IMR-90 (cell line): Measurements from ENCODE around the gene TMEM81. TPM values are rescaled to one million over a fixed set of nuclear protein-coding genes. Genes with fewer than 3 reads are reported as not detected.

Source experiments
- ATAC-seq: fragments of 200-7000 bp; cut with Tn5 transposase; 2 replicates; pipeline ENCODE4 v1.9.1; 2020; ENCODE audit warnings: low read depth, mild to moderate bottlenecking, moderate library complexity
- BruUV-seq: library from RNA; stranded (reverse); fragments of 400-500 nt; replicated peaks from 2 replicates; lab custom pipeline; 2021; lab: Mats Ljungman, UMichigan
- CTCF ChIA-PET: fragments of 300-600 bp; formaldehyde crosslinking; extraction: SDS; loops from one replicate; lab custom pipeline; 2021; ENCODE audit warnings: antibody characterized with exemption; lab: Yijun Ruan, JAX
- POLR2A ChIA-PET: fragments of 300-600 bp; sonication (Branson Sonifier 250); formaldehyde crosslinking; loops from one replicate; lab custom pipeline; 2022; ENCODE audit warnings: antibody characterized with exemption; ENCODE audit not compliant: unreplicated experiment; lab: Charles Lee
- DNase-seq: peaks from one replicate; pipeline ENCODE4 v3.0.0; 2013
- H2AFZ ChIP-seq: replicated peaks from 2 replicates; pipeline ENCODE3; 2013; ENCODE audit warnings: low read length, mild to moderate bottlenecking; ENCODE audit not compliant: poor library complexity
- H2AK5ac ChIP-seq: 2 replicates; pipeline ENCODE4 v1.6.1; 2013; ENCODE audit warnings: low read depth, low read length, inconsistent platforms
- H2AK9ac ChIP-seq: replicated peaks from 2 replicates; pipeline ENCODE3; 2013; ENCODE audit warnings: mild to moderate bottlenecking, low read depth, low read length, moderate library complexity; ENCODE audit not compliant: poor library complexity
- H2BK120ac ChIP-seq: 2 replicates; pipeline ENCODE4 v1.6.1; 2013; ENCODE audit warnings: low read depth, low read length, inconsistent platforms
- H2BK15ac ChIP-seq: 3 replicates; pipeline ENCODE4 v1.6.1; 2013; ENCODE audit warnings: low read depth, low read length, inconsistent platforms
- H2BK20ac ChIP-seq: 2 replicates; pipeline ENCODE4 v1.6.1; 2013; ENCODE audit warnings: low read depth, mild to moderate bottlenecking, inconsistent platforms, low read length, moderate library complexity
- H2BK5ac ChIP-seq: 2 replicates; pipeline ENCODE4 v1.6.1; 2013; ENCODE audit warnings: mild to moderate bottlenecking, low read depth, low read length, inconsistent platforms; ENCODE audit not compliant: poor library complexity, severe bottlenecking
- H3K14ac ChIP-seq: replicated peaks from 2 replicates; pipeline ENCODE4 v1.6.1; 2013; ENCODE audit warnings: low read depth, low read length, inconsistent platforms
- H3K18ac ChIP-seq: 2 replicates; pipeline ENCODE4 v1.6.1; 2013; ENCODE audit warnings: low read depth, low read length, control low read depth
- H3K23ac ChIP-seq: 2 replicates; pipeline ENCODE4 v1.6.1; 2013; ENCODE audit warnings: low read depth, low read length, inconsistent platforms
- H3K27ac ChIP-seq: 2 replicates; pipeline ENCODE4 v1.5.1; 2013; ENCODE audit warnings: mild to moderate bottlenecking, control low read depth, low read length; ENCODE audit not compliant: insufficient read depth
- H3K27me3 ChIP-seq: 2 replicates; pipeline ENCODE4 v1.6.1; 2013; ENCODE audit warnings: low read length; ENCODE audit not compliant: control insufficient read depth, insufficient read depth
- H3K36me3 ChIP-seq: 2 replicates; pipeline ENCODE4 v1.6.1; 2013; ENCODE audit warnings: low read length, mixed read lengths; ENCODE audit not compliant: control insufficient read depth, insufficient read depth
- H3K4ac ChIP-seq: 2 replicates; pipeline ENCODE4 v1.6.1; 2013; ENCODE audit warnings: low read depth, low read length, inconsistent platforms
- H3K4me1 ChIP-seq: 2 replicates; pipeline ENCODE4 v1.6.1; 2013; ENCODE audit warnings: low read length, mixed read lengths; ENCODE audit not compliant: control insufficient read depth, insufficient read depth
- H3K4me2 ChIP-seq: 2 replicates; pipeline ENCODE4 v1.6.1; 2013; ENCODE audit warnings: low read depth, mild to moderate bottlenecking, control low read depth, low read length, moderate library complexity
- H3K4me3 ChIP-seq: 2 replicates; pipeline ENCODE4 v1.5.1; 2013; ENCODE audit warnings: low read depth, mild to moderate bottlenecking, control low read depth, low read length, moderate library complexity; ENCODE audit not compliant: insufficient read depth
- H3K56ac ChIP-seq: 2 replicates; pipeline ENCODE4 v1.6.1; 2013; ENCODE audit warnings: low read length, inconsistent platforms; ENCODE audit not compliant: insufficient read depth; ENCODE audit errors: extremely low read depth
- H3K79me1 ChIP-seq, 2 experiments: 2 replicates each; pipeline ENCODE4 v1.6.1; 2013; ENCODE audit warnings: low read length in 2 of 2, inconsistent platforms in 1 of 2, low read depth in 1 of 2
- H3K9ac ChIP-seq: 2 replicates; pipeline ENCODE4 v1.6.1; 2013; ENCODE audit warnings: low read depth, low read length, control low read depth
- H3K9me1 ChIP-seq: 2 replicates; pipeline ENCODE4 v1.6.1; 2013; ENCODE audit warnings: low read length, inconsistent platforms; ENCODE audit not compliant: insufficient read depth
- H3K9me3 ChIP-seq: 2 replicates; pipeline ENCODE4 v1.6.1; 2013; ENCODE audit warnings: low read length; ENCODE audit not compliant: control insufficient read depth, insufficient read depth
- H4K20me1 ChIP-seq: 2 replicates; pipeline ENCODE4 v1.6.1; 2013; ENCODE audit warnings: low read length, inconsistent platforms; ENCODE audit not compliant: insufficient read depth
- H4K5ac ChIP-seq: 2 replicates; pipeline ENCODE4 v1.6.1; 2013; ENCODE audit warnings: mild to moderate bottlenecking, low read depth, low read length, control low read depth
- H4K8ac ChIP-seq, 2 experiments: 2 replicates each; pipeline ENCODE4 v1.6.1; 2013; ENCODE audit warnings: low read depth in 2 of 2, low read length in 2 of 2, control low read depth in 1 of 2, inconsistent platforms in 1 of 2
- H4K91ac ChIP-seq: 2 replicates; pipeline ENCODE4 v1.6.1; 2013; ENCODE audit warnings: low read depth, low read length, inconsistent platforms; ENCODE audit not compliant: insufficient read depth
- BHLHE40 ChIP-seq: fragments of 150-350 bp; IDR thresholded peaks from 2 replicates; pipeline ENCODE4 v1.6.1; 2016; ENCODE audit warnings: mild to moderate bottlenecking, low read depth, low read length
- CEBPB ChIP-seq: IDR thresholded peaks from 2 replicates; pipeline ENCODE4 v1.6.1; 2012; ENCODE audit warnings: low read depth, low read length, improper control_type of control experiment
- CHD1 ChIP-seq: IDR thresholded peaks from 2 replicates; pipeline ENCODE4 v1.6.1; 2012; ENCODE audit warnings: low read depth, low read length, improper control_type of control experiment
- CTCF ChIP-seq: conservative IDR thresholded peaks from 2 replicates; pipeline ENCODE4 v1.5.1; 2012; ENCODE audit warnings: mild to moderate bottlenecking, low read depth, low read length, improper control_type of control experiment
- ELK1 ChIP-seq: fragments of 150-350 bp; IDR thresholded peaks from 2 replicates; pipeline ENCODE4 v1.6.1; 2016; ENCODE audit warnings: low read depth, mild to moderate bottlenecking, low read length, moderate library complexity, borderline replicate concordance
- FOS ChIP-seq: fragments of 150-350 bp; IDR thresholded peaks from 2 replicates; pipeline ENCODE4 v1.6.1; 2016; ENCODE audit warnings: low read depth, low read length
- MAFK ChIP-seq: IDR thresholded peaks from 2 replicates; pipeline ENCODE4 v1.6.1; 2012; ENCODE audit warnings: low read depth, low read length, improper control_type of control experiment
- MAZ ChIP-seq: IDR thresholded peaks from 2 replicates; pipeline ENCODE4 v1.6.1; 2012; ENCODE audit warnings: low read depth, mild to moderate bottlenecking, low read length, improper control_type of control experiment, moderate library complexity, borderline replicate concordance
- MXI1 ChIP-seq: IDR thresholded peaks from 2 replicates; pipeline ENCODE4 v1.6.1; 2012; ENCODE audit warnings: low read depth, mild to moderate bottlenecking, low read length, moderate library complexity, borderline replicate concordance
- NFE2L2 ChIP-seq: fragments of 150-350 bp; IDR thresholded peaks from 2 replicates; pipeline ENCODE4 v1.6.1; 2016; ENCODE audit warnings: low read depth, mild to moderate bottlenecking, low read length
- POLR2A ChIP-seq: IDR thresholded peaks from 2 replicates; pipeline ENCODE4 v1.6.1; 2012; ENCODE audit warnings: mild to moderate bottlenecking, low read depth, low read length
- RAD21 ChIP-seq: IDR thresholded peaks from 2 replicates; pipeline ENCODE4 v1.6.1; 2012; ENCODE audit warnings: low read length, improper control_type of control experiment
- RCOR1 ChIP-seq: IDR thresholded peaks from 2 replicates; pipeline ENCODE4 v1.6.1; 2012; ENCODE audit warnings: mild to moderate bottlenecking, low read length, improper control_type of control experiment; ENCODE audit not compliant: insufficient replicate concordance
- RFX5 ChIP-seq: IDR thresholded peaks from 2 replicates; pipeline ENCODE4 v1.8.0; 2012; ENCODE audit warnings: low read depth, mild to moderate bottlenecking, low read length, moderate library complexity
- SMC3 ChIP-seq: fragments of 150-350 bp; IDR thresholded peaks from 2 replicates; pipeline ENCODE4 v1.6.1; 2016; ENCODE audit warnings: low read depth, mild to moderate bottlenecking, antibody characterized with exemption, low read length, moderate library complexity
- USF2 ChIP-seq: fragments of 150-350 bp; IDR thresholded peaks from 2 replicates; pipeline ENCODE4 v1.6.1; 2017; ENCODE audit warnings: mild to moderate bottlenecking, antibody characterized with exemption, low read length, low read depth
- WGBS, 2 experiments: methylation state at CpG; one replicate each; pipeline versions ENCODE4 v1.1.5 to v1.1.7; 2013; ENCODE audit warnings: missing lambda C conversion rate in 2 of 2; ENCODE audit not compliant: insufficient read length in 1 of 2; ENCODE audit errors: extremely low coverage in 2 of 2; 5-methylcytosine and 5-hydroxymethylcytosine counted together
- dilution Hi-C: fragments of 300-500 bp; cut with HindIII; formaldehyde crosslinking; loops from one replicate; pipeline ENCODE4 v1.14.3; 2018; ENCODE audit warnings: low sequenced_read_pairs; ENCODE audit not compliant: unreplicated experiment
- in situ Hi-C: fragments of 300-500 bp; cut with MboI; formaldehyde crosslinking; loops from 3 replicates; pipeline ENCODE4 v1.14.3; 2019; ENCODE audit warnings: low sequenced_read_pairs, inconsistent platforms, mixed read lengths
- intact Hi-C: fragments of 100-400 bp; cut with micrococcal nuclease; formaldehyde crosslinking; loops from 2 replicates; pipeline ENCODE4 v1.10.0; 2022
- polyA plus RNA-seq, 3 experiments: library from polyadenylated mRNA; depleted of rRNA; stranded (reverse); fragments of >200 nt; gene quantifications; 2 replicates each; pipeline ENCODE4 v1.2.3, GENCODE V29; 2012; ENCODE audit warnings: low replicate concordance in 1 of 3
- total RNA-seq: library from RNA; depleted of rRNA; stranded (reverse); fragments of >200 nt; gene quantifications from 2 replicates; pipeline ENCODE4 v1.2.3, GENCODE V29; 2012

The TMEM81 gene
- total and polyA plus RNA-seq, 2 of the 4 experiments (the other 2 are of a cell fraction) = 1.5 to 1.8 TPM

GRCh38 chr1:205073511-205073910 is 10.7 kb downstream of the TMEM81 start:
- in situ Hi-C loops = no loop called here
- CTCF ChIA-PET = interaction anchor here (1.6 kb wide), 1 partner anchor 12 kb away, joined by 7 read pairs; no protein-coding TSS in a partner anchor

More at GRCh38 chr1:205073511-205073910, 10.7 kb downstream of the TMEM81 start:
- Histone ChIP-seq H4K8ac (no peak overlapping the region), H2BK120ac (no peak overlapping the region), H3K4me2 (no peak overlapping the region), H3K4ac (no peak overlapping the region), H3K56ac (no peak overlapping the region), H2AK5ac (no peak overlapping the region), H2BK5ac (no peak overlapping the region), H3K4me1 (no peaks in the 10 kb centered on the region; the same call in 1 of the 2 replicates), H2BK20ac (no peak overlapping the region), H3K23ac (no peak overlapping the region), H4K5ac (no peak overlapping the region), H3K79me1 (no peaks in the 10 kb centered on the region), H2BK15ac (no peak overlapping the region), H3K27ac (no peak overlapping the region), H3K9ac (no peak overlapping the region), H4K91ac (no peak overlapping the region), H3K14ac (no peak overlapping the region), H4K20me1 (no peaks in the 10 kb centered on the region), H3K4me3 (no peak overlapping the region), H2AFZ (no peak overlapping the region), H3K36me3 (no peaks in the 10 kb centered on the region), H3K9me3 (no peaks in the 10 kb centered on the region), H3K27me3 (peaks cover under 1% of the 10 kb centered on the region), H3K9me1 (no peaks in the 10 kb centered on the region; the same call in 1 of the 2 replicates), H3K18ac (no peak overlapping the region), H2AK9ac (no peak overlapping the region)
- no peak for ATAC-seq
- BruUV-seq = no TSS peak
- intact Hi-C loops (no loop called here), dilution Hi-C loops (no loop called here)
- 87% methylated on average over 3 of the region's 12 CpGs; no CpG with 5 or more reads in 1 of the 2 experiments for WGBS, 2 experiments
- TF ChIP-seq MAZ (no peak), FOS (no peak), POLR2A (no peak), MXI1 (no peak), CEBPB (no peak), USF2 (no peak), NFE2L2 (no peak), CHD1 (no peak), CTCF (no peak), SMC3 (no peak), ELK1 (no peak), MAFK (no peak), BHLHE40 (no peak), RFX5 (no peak), RCOR1 (no peak), RAD21 (no peak)
- no peak for DNase-seq
- POLR2A ChIA-PET = no interaction called here
